Testis (tissue), 2 donors: Measurements from ENCODE around the gene PI4KA.

Experiments used
- POLR2A ChIP-seq: fragments of 450-650 bp; IDR thresholded peaks from one replicate; pipeline ENCODE4 v1.6.1; 2017; ENCODE audit warnings: antibody characterized with exemption, mild to moderate bottlenecking, moderate library complexity
- TF ChIP-seq, protein P1 (sequence below), 3 experiments: fragments of 450-650 bp in 2 of 3; fragments of 200-600 bp in 1 of 3; sonication (generic) in 1 of 3; IDR thresholded peaks; one replicate each; pipeline ENCODE4 v1.5.1; 2016 to 2019; ENCODE audit warnings: antibody characterized with exemption in 3 of 3, mild to moderate bottlenecking in 2 of 3, moderate library complexity in 1 of 3

DNA sequence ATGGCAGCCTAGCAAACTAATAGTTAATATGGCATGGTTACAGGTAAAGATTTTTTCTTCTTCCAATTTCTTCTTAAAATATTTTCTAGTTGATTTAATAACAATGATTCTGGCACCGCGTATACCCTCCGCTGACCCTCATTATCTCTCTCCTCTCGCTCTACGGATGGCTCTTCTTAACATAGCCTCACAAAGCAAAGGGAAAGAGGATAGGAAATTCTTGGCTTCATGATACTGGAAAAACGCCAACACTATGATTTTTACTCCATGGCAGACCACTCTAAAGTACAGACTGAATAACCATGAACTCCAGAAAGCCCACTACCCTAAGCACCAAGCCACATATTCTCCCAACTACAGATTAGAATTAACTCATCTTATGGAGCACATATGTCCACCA is 6.1 kb downstream of the PI4KA start:
- TF ChIP-seq, protein P1, sequence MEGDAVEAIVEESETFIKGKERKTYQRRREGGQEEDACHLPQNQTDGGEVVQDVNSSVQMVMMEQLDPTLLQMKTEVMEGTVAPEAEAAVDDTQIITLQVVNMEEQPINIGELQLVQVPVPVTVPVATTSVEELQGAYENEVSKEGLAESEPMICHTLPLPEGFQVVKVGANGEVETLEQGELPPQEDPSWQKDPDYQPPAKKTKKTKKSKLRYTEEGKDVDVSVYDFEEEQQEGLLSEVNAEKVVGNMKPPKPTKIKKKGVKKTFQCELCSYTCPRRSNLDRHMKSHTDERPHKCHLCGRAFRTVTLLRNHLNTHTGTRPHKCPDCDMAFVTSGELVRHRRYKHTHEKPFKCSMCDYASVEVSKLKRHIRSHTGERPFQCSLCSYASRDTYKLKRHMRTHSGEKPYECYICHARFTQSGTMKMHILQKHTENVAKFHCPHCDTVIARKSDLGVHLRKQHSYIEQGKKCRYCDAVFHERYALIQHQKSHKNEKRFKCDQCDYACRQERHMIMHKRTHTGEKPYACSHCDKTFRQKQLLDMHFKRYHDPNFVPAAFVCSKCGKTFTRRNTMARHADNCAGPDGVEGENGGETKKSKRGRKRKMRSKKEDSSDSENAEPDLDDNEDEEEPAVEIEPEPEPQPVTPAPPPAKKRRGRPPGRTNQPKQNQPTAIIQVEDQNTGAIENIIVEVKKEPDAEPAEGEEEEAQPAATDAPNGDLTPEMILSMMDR (IDR thresholded peaks at IDR 0.05), result no peak
- no peak for TF ChIP-seq POLR2A
